ENCODE results near the gene DPRX.

DPRX gene

GRCh38 chr19:53631949-53632407 lies at the start of gene DPRX:
Gene DPRX (plus strand): TSS chr19:53631999. CDS start chr19:53632107, 108 bp downstream.
- DNase-seq: no peak

- no peak for DNase-seq
These were observed 48.6 kb upstream of the DPRX start for GRCh38 chr19:53583181-53583580.

- DNase-seq: no peak
These were observed 45.5 kb upstream of the DPRX start for GRCh38 chr19:53586277-53586691.

GRCh38 chr19:53594811-53595509 lies 36.8 kb upstream of the DPRX start:
- no peak for DNase-seq

- no peak for DNase-seq
These were observed 36.3 kb upstream of the DPRX start for GRCh38 chr19:53595510-53595867.

GRCh38 chr19:53596056-53596455 lies 35.7 kb upstream of the DPRX start:
- no peak for DNase-seq

GRCh38 chr19:53597023-53597422 lies 34.8 kb upstream of the DPRX start:
- no peak for DNase-seq

- no peak for DNase-seq
These were observed 33.4 kb upstream of the DPRX start for GRCh38 chr19:53598361-53598760.

GRCh38 chr19:53600217-53600616 lies 31.6 kb upstream of the DPRX start:
- no peak for DNase-seq

- DNase-seq: no peak
These were observed 25.8 kb upstream of the DPRX start for GRCh38 chr19:53606031-53606430.

- DNase-seq: no peak
These were observed 23.4 kb upstream of the DPRX start for GRCh38 chr19:53608381-53608780.

GRCh38 chr19:53612762-53613526 lies 18.9 kb upstream of the DPRX start:
- DNase-seq: no peak

GRCh38 chr19:53621885-53622740 lies 9.7 kb upstream of the DPRX start:
- DNase-seq: no peak

- DNase-seq: no peak
These were observed 6.8 kb upstream of the DPRX start for GRCh38 chr19:53624771-53625545.

- DNase-seq: no peak
These were observed 5.3 kb upstream of the DPRX start for GRCh38 chr19:53626486-53626885.

- DNase-seq: no peak
These were observed 4.8 kb upstream of the DPRX start for GRCh38 chr19:53626976-53627375.

- DNase-seq: no peak
These were observed 3.0 kb downstream of the DPRX start for GRCh38 chr19:53634768-53635167.

GRCh38 chr19:53639471-53639870 lies 7.7 kb downstream of the DPRX start:
- no peak for DNase-seq

- no peak for DNase-seq
These were observed 10.7 kb downstream of the DPRX start for GRCh38 chr19:53642381-53643099.

- no peak for DNase-seq
These were observed 12.4 kb downstream of the DPRX start for GRCh38 chr19:53644061-53644816.

- DNase-seq: no peak
These were observed 14.3 kb downstream of the DPRX start for GRCh38 chr19:53646144-53646543.

Data from activated CD4-positive, alpha-beta T cell treated with anti-CD3 and anti-CD28 coated beads, Interleukin-2, amount 50 U/mL, for 48 hours (primary cell).